SU-DHL-6 (cell line): Measurements from ENCODE around the gene SMTN.

ENCODE experiments used
- H2AFZ ChIP-seq: fragments of 200-600 bp; sonication (generic); 2 replicates; pipeline ENCODE4 v1.6.1; 2014; ENCODE audit warnings: low read depth, mild to moderate bottlenecking, moderate library complexity, mixed read lengths, antibody characterized with exemption, low read length; ENCODE audit not compliant: severe bottlenecking
- H3F3A ChIP-seq: fragments of 200-600 bp; shearing (Covaris generic); 2 replicates; pipeline ENCODE4 v1.6.0; 2016; ENCODE audit warnings: antibody characterized with exemption, mild to moderate bottlenecking; ENCODE audit not compliant: insufficient read depth
- H3K27ac ChIP-seq: fragments of 200-600 bp; sonication (generic); 2 replicates; pipeline ENCODE4 v1.5.1; 2016; ENCODE audit warnings: low read depth, mild to moderate bottlenecking, low read length, moderate library complexity, mixed read lengths
- H3K27me3 ChIP-seq: fragments of 200-600 bp; sonication (generic), shearing (Covaris generic); 2 replicates; pipeline ENCODE4 v1.6.0; 2014; ENCODE audit warnings: mild to moderate bottlenecking, low read length
- H3K36me3 ChIP-seq: fragments of 200-600 bp; sonication (generic); 2 replicates; pipeline ENCODE4 v1.6.1; 2014; ENCODE audit warnings: mild to moderate bottlenecking, low read length, mixed read lengths
- H3K4me2 ChIP-seq: fragments of 300-600, 200-600 bp; shearing (Covaris generic), sonication (generic); 2 replicates; pipeline ENCODE4 v1.6.0; 2014; ENCODE audit warnings: low read length, low read depth, mild to moderate bottlenecking; ENCODE audit not compliant: poor library complexity, severe bottlenecking
- H3K4me3 ChIP-seq: fragments of 200-600 bp; sonication (generic); 2 replicates; pipeline ENCODE4 v1.5.1; 2014; ENCODE audit warnings: antibody characterized with exemption, low read length, mild to moderate bottlenecking, mixed read lengths; ENCODE audit not compliant: insufficient read depth, poor library complexity, severe bottlenecking
- H3K79me2 ChIP-seq: fragments of 200-600 bp; sonication (generic); 2 replicates; pipeline ENCODE4 v1.6.1; 2014; ENCODE audit warnings: mild to moderate bottlenecking, low read length, moderate library complexity; ENCODE audit not compliant: insufficient read depth
- H3K9ac ChIP-seq: fragments of 200-600 bp; sonication (generic); 2 replicates; pipeline ENCODE4 v1.7.0; 2014; ENCODE audit warnings: mild to moderate bottlenecking, low read length
- H3K9me2 ChIP-seq: fragments of 200-600 bp; sonication (generic); replicated peaks from 2 replicates; pipeline ENCODE4 v1.6.1; 2014; ENCODE audit warnings: low read length; ENCODE audit not compliant: insufficient read depth
- H3K9me3 ChIP-seq: fragments of 200-600 bp; sonication (generic); 2 replicates; pipeline ENCODE4 v1.6.1; 2014; ENCODE audit warnings: low read length, mixed read lengths; ENCODE audit not compliant: insufficient read depth
- H4K20me1 ChIP-seq: fragments of 200-600 bp; sonication (generic); 2 replicates; pipeline ENCODE4 v1.6.1; 2014; ENCODE audit warnings: low read depth, mild to moderate bottlenecking, antibody characterized with exemption, low read length, moderate library complexity, mixed read lengths
- CTCF ChIP-seq: fragments of 200-600 bp; sonication (generic); IDR thresholded peaks from one replicate; pipeline ENCODE4 v1.5.1; 2017; ENCODE audit warnings: antibody characterized with exemption, mild to moderate bottlenecking, low read length, moderate library complexity; ENCODE audit not compliant: insufficient read depth, poor library complexity, severe bottlenecking
- EZH2phosphoT487 ChIP-seq: fragments of 200-600 bp; sonication (generic), shearing (Covaris generic); conservative IDR thresholded peaks from 2 replicates; pipeline ENCODE4 v1.6.1; 2018; ENCODE audit warnings: mild to moderate bottlenecking, antibody characterized with exemption, low read length, moderate library complexity, mixed read lengths

The SMTN gene

GRCh38 chr22:31133911-31134310 lies 52.8 kb downstream of the SMTN start:
- H3K4me3 ChIP-seq, result no peak overlapping the region
- no peaks in the 10 kb centered on the region for H3K9me2 ChIP-seq
- H3F3A ChIP-seq, result no peaks in the 10 kb centered on the region
- no peak overlapping the region for H3K4me2 ChIP-seq
- no peak overlapping the region for H2AFZ ChIP-seq
- H3K27me3 ChIP-seq, result no peaks in the 10 kb centered on the region
- H3K9ac ChIP-seq, result no peak overlapping the region
- H3K9me3 ChIP-seq, result no peaks in the 10 kb centered on the region
- no peak overlapping the region for H3K27ac ChIP-seq
- no peaks in the 10 kb centered on the region for H3K79me2 ChIP-seq
- H3K36me3 ChIP-seq, result no peaks in the 10 kb centered on the region
- H4K20me1 ChIP-seq, result no peaks in the 10 kb centered on the region
- no peak for TF ChIP-seq CTCF
- no peak for TF ChIP-seq EZH2phosphoT487

GRCh38 chr22:31134688-31135087 lies 53.6 kb downstream of the SMTN start:
- H3K9me3 ChIP-seq, result no peaks in the 10 kb centered on the region
- no peaks in the 10 kb centered on the region for H4K20me1 ChIP-seq
- no peaks in the 10 kb centered on the region for H3K79me2 ChIP-seq
- H3K9ac ChIP-seq, result no peak overlapping the region
- TF ChIP-seq CTCF (no peak), EZH2phosphoT487 (no peak)
- no peak overlapping the region for H3K4me2 ChIP-seq
- no peak overlapping the region for H3K27ac ChIP-seq
- H3K4me3 ChIP-seq, result no peak overlapping the region
- no peak overlapping the region for H2AFZ ChIP-seq
- no peaks in the 10 kb centered on the region for H3F3A ChIP-seq
- no peaks in the 10 kb centered on the region for H3K9me2 ChIP-seq
- H3K27me3 ChIP-seq, result no peaks in the 10 kb centered on the region
- no peaks in the 10 kb centered on the region for H3K36me3 ChIP-seq

- H3K36me3 ChIP-seq, result no peaks in the 10 kb centered on the region
- TF ChIP-seq CTCF (no peak), EZH2phosphoT487 (no peak)
- no peak overlapping the region for H3K4me2 ChIP-seq
- H3K9ac ChIP-seq, result no peak overlapping the region
- no peak overlapping the region for H3K4me3 ChIP-seq
- H3K27ac ChIP-seq, result no peak overlapping the region
- H3K9me2 ChIP-seq, result no peaks in the 10 kb centered on the region
- no peaks in the 10 kb centered on the region for H3K79me2 ChIP-seq
- H3K27me3 ChIP-seq, result no peaks in the 10 kb centered on the region
- H4K20me1 ChIP-seq, result no peaks in the 10 kb centered on the region
- no peaks in the 10 kb centered on the region for H3K9me3 ChIP-seq
- H2AFZ ChIP-seq, result no peak overlapping the region
- H3F3A ChIP-seq, result no peaks in the 10 kb centered on the region
Measured at GRCh38 chr22:31135706-31136105, 54.6 kb downstream of the SMTN start.

GRCh38 chr22:31136155-31136554 lies 55.0 kb downstream of the SMTN start:
- Histone ChIP-seq H3K4me2 (no peak overlapping the region), H3K79me2 (no peaks in the 10 kb centered on the region), H3K36me3 (no peaks in the 10 kb centered on the region), H3F3A (no peaks in the 10 kb centered on the region), H4K20me1 (no peaks in the 10 kb centered on the region), H3K9me2 (no peaks in the 10 kb centered on the region), H3K27ac (no peak overlapping the region), H3K9me3 (no peaks in the 10 kb centered on the region), H2AFZ (no peak overlapping the region), H3K4me3 (no peak overlapping the region), H3K9ac (no peak overlapping the region), H3K27me3 (no peaks in the 10 kb centered on the region)
- TF ChIP-seq CTCF (no peak), EZH2phosphoT487 (no peak)
